Endothelial cell of umbilical vein (primary cell): ENCODE results near the gene SLC18A3. TPM values are rescaled to one million over a fixed set of nuclear protein-coding genes. Genes with fewer than 3 reads are reported as not detected.

Experiments used
- BruUV-seq: library from RNA; stranded (reverse); fragments of 400-500 nt; replicated peaks from 2 replicates; lab custom pipeline; 2021; lab: Mats Ljungman, UMichigan
- CTCF ChIA-PET: fragments of 300-600, 350-600 bp; sonication (Branson Sonifier 250); formaldehyde crosslinking; loops from one replicate; lab custom pipeline; 2021; ENCODE audit warnings: antibody characterized with exemption, inconsistent platforms; lab: Charles Lee
- POLR2A ChIA-PET: fragments of 300-600, 350-600 bp; sonication (Branson Sonifier 250); formaldehyde crosslinking; loops from one replicate; lab custom pipeline; 2021; ENCODE audit warnings: antibody characterized with exemption, inconsistent platforms; lab: Charles Lee
- DNase-seq: peaks from one replicate; pipeline ENCODE4 v3.0.0-alpha.2; 2011; ENCODE audit warnings: low read depth, low spot score
- FAIRE-seq: peaks from 2 replicates; lab custom pipeline; 2011; peaks lifted over from hg19 to GRCh38; lab: Jason Lieb, UNC
- H2AFZ ChIP-seq: 2 replicates; pipeline ENCODE4 v1.6.0; 2012; ENCODE audit warnings: low read depth, low read length, control low read depth, inconsistent platforms
- H3K27ac ChIP-seq: 2 replicates; pipeline ENCODE4 v1.5.1; 2011; ENCODE audit warnings: low read depth, mild to moderate bottlenecking, control low read depth, low read length, moderate library complexity; ENCODE audit not compliant: insufficient read depth
- H3K27me3 ChIP-seq, 2 experiments: 2 replicates each; pipeline versions ENCODE4 v1.6.0 to v1.6.1; 2011; ENCODE audit warnings: low read length in 2 of 2, mixed read lengths in 1 of 2; ENCODE audit not compliant: control insufficient read depth in 2 of 2, insufficient read depth in 2 of 2
- H3K36me3 ChIP-seq, 2 experiments: 2 replicates in 1 of 2; 3 replicates in 1 of 2; pipeline ENCODE4 v1.5.1; 2011; ENCODE audit warnings: low read length in 2 of 2, mild to moderate bottlenecking in 1 of 2, moderate library complexity in 1 of 2; ENCODE audit not compliant: control insufficient read depth in 2 of 2, insufficient read depth in 2 of 2; ENCODE audit errors: extremely low read depth in 1 of 2
- H3K4me1 ChIP-seq: 3 replicates; pipeline ENCODE4 v1.5.1; 2011; ENCODE audit warnings: mild to moderate bottlenecking, low read length; ENCODE audit not compliant: control insufficient read depth, insufficient read depth; ENCODE audit errors: extremely low read depth
- H3K4me2 ChIP-seq: 2 replicates; pipeline ENCODE4 v1.6.1; 2011; ENCODE audit warnings: low read length, control low read depth, mixed read lengths; ENCODE audit not compliant: insufficient read depth
- H3K4me3 ChIP-seq, 3 experiments: fragments of 200-600 bp in 1 of 3; sonication (generic), shearing (Covaris generic) in 1 of 3; replicated peaks in 1 of 3; 2 replicates each; pipeline ENCODE4 v1.5.1; 2011 to 2016; ENCODE audit warnings: control low read depth in 3 of 3, low read length in 3 of 3, mild to moderate bottlenecking in 2 of 3, inconsistent platforms in 1 of 3, low read depth in 1 of 3, moderate library complexity in 1 of 3; ENCODE audit not compliant: insufficient read depth in 1 of 3
- H3K79me2 ChIP-seq: 2 replicates; pipeline ENCODE4 v1.6.0; 2012; ENCODE audit warnings: low read length, inconsistent platforms; ENCODE audit not compliant: control insufficient read depth, insufficient read depth
- H3K9ac ChIP-seq: replicated peaks from 2 replicates; pipeline ENCODE3; 2011; ENCODE audit warnings: low read length, control low read depth; ENCODE audit not compliant: insufficient read depth; ENCODE audit errors: extremely low read depth
- H3K9me1 ChIP-seq: replicated peaks from 3 replicates; pipeline ENCODE4 v1.6.0; 2011; ENCODE audit warnings: mild to moderate bottlenecking, low read length; ENCODE audit not compliant: control insufficient read depth, insufficient read depth; ENCODE audit errors: extremely low read depth
- H3K9me3 ChIP-seq: replicated peaks from 2 replicates; pipeline ENCODE4 v1.5.1; 2012; ENCODE audit warnings: low read length, inconsistent platforms; ENCODE audit not compliant: control insufficient read depth, insufficient read depth
- H4K20me1 ChIP-seq: replicated peaks from 2 replicates; pipeline ENCODE3; 2011; ENCODE audit warnings: mild to moderate bottlenecking, low read length; ENCODE audit not compliant: control insufficient read depth, insufficient read depth; ENCODE audit errors: extremely low read depth
- CTCF ChIP-seq, 2 donors: IDR thresholded peaks; 1 replicate in 1 of 2; 2 replicates in 1 of 2; pipeline ENCODE4 v1.5.1; 2011; ENCODE audit warnings: low read length in 2 of 2, mild to moderate bottlenecking in 2 of 2, moderate library complexity in 2 of 2, control low read depth in 1 of 2, inconsistent platforms in 1 of 2, low read depth in 1 of 2; ENCODE audit not compliant: insufficient read depth in 1 of 2; ENCODE audit errors: extremely low read depth in 1 of 2
- EZH2 ChIP-seq: IDR thresholded peaks from 2 replicates; pipeline ENCODE4 v1.6.1; 2012; ENCODE audit warnings: borderline replicate concordance, low read depth, mild to moderate bottlenecking, moderate library complexity, low read length, inconsistent platforms; ENCODE audit not compliant: severe bottlenecking
- FOS ChIP-seq: IDR thresholded peaks from 2 replicates; pipeline ENCODE4 v1.6.1; 2011; ENCODE audit warnings: mild to moderate bottlenecking, low read length, moderate library complexity, borderline replicate concordance; ENCODE audit not compliant: insufficient read depth
- GATA2 ChIP-seq: IDR thresholded peaks from 2 replicates; pipeline ENCODE4 v1.7.0; 2011; ENCODE audit warnings: low read depth, mild to moderate bottlenecking, moderate library complexity, mixed read lengths, low read length; ENCODE audit not compliant: insufficient read length, insufficient read depth
- JUN ChIP-seq: IDR thresholded peaks from 2 replicates; pipeline ENCODE4 v1.6.1; 2011; ENCODE audit warnings: borderline replicate concordance, low read depth; ENCODE audit not compliant: insufficient read length, insufficient read depth
- MAX ChIP-seq: IDR thresholded peaks from 2 replicates; pipeline ENCODE4 v1.6.1; 2011; ENCODE audit not compliant: insufficient read depth, insufficient read length
- MYC ChIP-seq: IDR thresholded peaks from one replicate; pipeline ENCODE4 v1.6.1; 2011; ENCODE audit warnings: mild to moderate bottlenecking, low read depth, low read length
- POLR2A ChIP-seq: IDR thresholded peaks from 2 replicates; pipeline ENCODE4 v1.6.1; 2012; ENCODE audit warnings: low read depth, mild to moderate bottlenecking, control low read depth, low read length
- POLR2AphosphoS5 ChIP-seq: IDR thresholded peaks from 2 replicates; pipeline ENCODE4 v1.6.1; 2012; ENCODE audit warnings: low read depth, mild to moderate bottlenecking, control low read depth, low read length, moderate library complexity; ENCODE audit not compliant: insufficient read depth
- dilution Hi-C: fragments of 300-500 bp; cut with MboI; formaldehyde crosslinking; loops from one replicate; pipeline ENCODE4 v1.15.0; 2019; ENCODE audit warnings: low sequenced_read_pairs; ENCODE audit not compliant: extremely low pct_ligation_motif_present
- intact Hi-C: fragments of 100-400 bp; cut with micrococcal nuclease; formaldehyde crosslinking; loops from one replicate; pipeline ENCODE4 v1.10.0; 2022
- polyA plus RNA-seq, 4 experiments: library from polyadenylated mRNA; depleted of rRNA in 3 of 4; stranded (reverse) in 3 of 4; unstranded in 1 of 4; fragments of >200 nt; gene quantifications; 2 replicates each; pipeline versions ENCODE4 v1.2.1 to v1.2.3, GENCODE V29; 2011 to 2012; ENCODE audit warnings: missing spikeins in 1 of 4
- total RNA-seq: library from RNA; stranded (reverse); gene quantifications from 2 replicates; pipeline ENCODE4 v1.2.3, GENCODE V29; 2021

The SLC18A3 gene
- total and polyA plus RNA-seq, 2 donors (not counting 3 experiments of a cell fraction or from before 2014, with no cell fraction given): not detected

- CTCF ChIA-PET: interaction anchor here (1.5 kb wide), 2 partner anchors 10 to 12 kb away, joined by 5 to 10 read pairs; no protein-coding TSS in a partner anchor
- intact Hi-C loops: no loop called here
- no TSS peak for BruUV-seq
Measured at GRCh38 chr10:49605216-49605938, 4.7 kb upstream of the SLC18A3 start.

More at GRCh38 chr10:49605216-49605938, 4.7 kb upstream of the SLC18A3 start:
- POLR2A ChIA-PET: no interaction called here
- no peaks in the 10 kb centered on the region for H3K36me3 ChIP-seq
- TF ChIP-seq EZH2 (no peak), MAX (no peak), POLR2A (no peak), FOS (no peak), GATA2 (no peak), POLR2AphosphoS5 (no peak), CTCF (IDR thresholded peaks at IDR 0.05; ENCODE audit: extremely low read depth in 1 of 2, insufficient read depth in 1 of 2, low read depth in 1 of 2, low read length in 2 of 2) (no peak), MYC (no peak), JUN (no peak)
- no peaks in the 10 kb centered on the region for H3K4me1 ChIP-seq
- dilution Hi-C loops: no loop called here
- H3K9me1 ChIP-seq: no peaks in the 10 kb centered on the region
- H2AFZ ChIP-seq: no peak overlapping the region
- H3K4me2 ChIP-seq: no peak overlapping the region
- H3K27me3 ChIP-seq: peaks cover 25 to 31% of the 10 kb centered on the region in 2 experiments
- no peak overlapping the region for H3K27ac ChIP-seq
- no peaks in the 10 kb centered on the region for H3K9me3 ChIP-seq
- no peak for FAIRE-seq
- H4K20me1 ChIP-seq: no peaks in the 10 kb centered on the region
- no peak overlapping the region for H3K4me3 ChIP-seq
- no peak overlapping the region for H3K9ac ChIP-seq
- no peaks in the 10 kb centered on the region for H3K79me2 ChIP-seq
- no peak for DNase-seq
